ENCODE results near the gene CD8A. TPM values are rescaled to one million over a fixed set of nuclear protein-coding genes. Genes with fewer than 3 reads are reported as not detected.
A peak's percentile ranks its signal among the peaks of the same experiment; 100 is the strongest.

The CD8A gene
- total RNA-seq, 2 experiments from 2014 or later: 2.7 to 3.0 TPM

- DNase-seq: no peak
- POLR2A ChIA-PET: no interaction called here
- Mint-ChIP-seq H3K27ac (no peak overlapping the region), H3K4me3 (no peak overlapping the region), H3K9me3 (peaks cover 11% of the 10 kb centered on the region), H3K36me3 (peaks cover 5% of the 10 kb centered on the region), H3K4me1 (ENCODE audit: low read depth) (peaks cover 7% of the 10 kb centered on the region), H3K27me3 (peaks cover 29% of the 10 kb centered on the region)
- intact Hi-C loops (cut with micrococcal nuclease): no loop called here
- CTCF ChIA-PET: no interaction called here
These were observed 34.5 kb upstream of the CD8A start for GRCh38 chr2:86825036-86825692.

GRCh38 chr2:86822668-86823345, 32.1 kb upstream of the CD8A start:
- H3K9me3 Mint-ChIP-seq: peaks cover 11% of the 10 kb centered on the region
- no peak overlapping the region for H3K27ac Mint-ChIP-seq
- intact Hi-C loops (cut with micrococcal nuclease): no loop called here
- peaks cover 31% of the 10 kb centered on the region for H3K27me3 Mint-ChIP-seq
- peaks cover 5% of the 10 kb centered on the region for H3K36me3 Mint-ChIP-seq
- ChIA-PET POLR2A (no interaction called here), CTCF (no interaction called here)
- H3K4me1 Mint-ChIP-seq (ENCODE audit: low read depth): peaks cover 7% of the 10 kb centered on the region
- no peak overlapping the region for H3K4me3 Mint-ChIP-seq
- no peak for DNase-seq

- DNase-seq: no peak
- Mint-ChIP-seq H3K36me3 (peaks cover 5% of the 10 kb centered on the region), H3K27me3 (peaks cover 26% of the 10 kb centered on the region), H3K9me3 (peaks cover 11% of the 10 kb centered on the region), H3K4me1 (ENCODE audit: low read depth) (peaks cover 7% of the 10 kb centered on the region), H3K27ac (no peak overlapping the region), H3K4me3 (no peak overlapping the region)
- intact Hi-C loops (cut with micrococcal nuclease): no loop called here
- ChIA-PET CTCF (no interaction called here), POLR2A (no interaction called here)
These were observed 31.1 kb upstream of the CD8A start for GRCh38 chr2:86821842-86822241.

GRCh38 chr2:86821306-86821705, 30.6 kb upstream of the CD8A start:
- CTCF ChIA-PET: no interaction called here
- Mint-ChIP-seq H3K9me3 (peaks cover 11% of the 10 kb centered on the region), H3K27me3 (peaks cover 24% of the 10 kb centered on the region), H3K36me3 (peaks cover 5% of the 10 kb centered on the region), H3K4me1 (ENCODE audit: low read depth) (peaks cover 5% of the 10 kb centered on the region), H3K4me3 (no peak overlapping the region), H3K27ac (no peak overlapping the region)
- no peak for DNase-seq
- POLR2A ChIA-PET: no interaction called here
- intact Hi-C loops (cut with micrococcal nuclease): no loop called here

GRCh38 chr2:86818957-86819356, 28.2 kb upstream of the CD8A start:
- Mint-ChIP-seq H3K27ac (no peak overlapping the region), H3K4me3 (no peak overlapping the region), H3K36me3 (peaks cover 5% of the 10 kb centered on the region), H3K9me3 (peaks cover 11% of the 10 kb centered on the region), H3K4me1 (ENCODE audit: low read depth) (peaks cover 4% of the 10 kb centered on the region), H3K27me3 (peaks cover 18% of the 10 kb centered on the region)
- POLR2A ChIA-PET: interaction anchor here (0.9 kb wide), 1 partner anchor 11 kb away, joined by 3 read pairs; no protein-coding TSS in a partner anchor
- intact Hi-C loops (cut with micrococcal nuclease): no loop called here
- CTCF ChIA-PET: interaction anchor here (0.9 kb wide), 1 partner anchor 10 kb away, joined by 4 read pairs; no protein-coding TSS in a partner anchor
- DNase-seq: no peak

- ChIA-PET POLR2A (interaction anchor here (0.9 kb wide), 1 partner anchor 11 kb away, joined by 3 read pairs; no protein-coding TSS in a partner anchor), CTCF (interaction anchor here (0.9 kb wide), 1 partner anchor 10 kb away, joined by 4 read pairs; no protein-coding TSS in a partner anchor)
- intact Hi-C loops (cut with micrococcal nuclease): no loop called here
- no peak for DNase-seq
- peaks cover 11% of the 10 kb centered on the region for H3K9me3 Mint-ChIP-seq
- peaks cover 5% of the 10 kb centered on the region for H3K36me3 Mint-ChIP-seq
- no peak overlapping the region for H3K4me3 Mint-ChIP-seq
- peaks cover 4% of the 10 kb centered on the region for H3K4me1 Mint-ChIP-seq (ENCODE audit: low read depth)
- no peak overlapping the region for H3K27ac Mint-ChIP-seq
- H3K27me3 Mint-ChIP-seq: peaks cover 16% of the 10 kb centered on the region
These were observed 27.5 kb upstream of the CD8A start for GRCh38 chr2:86818114-86818801.

GRCh38 chr2:86815611-86816010, 24.9 kb upstream of the CD8A start:
- POLR2A ChIA-PET: no interaction called here
- CTCF ChIA-PET: no interaction called here
- no peak overlapping the region for H3K27ac Mint-ChIP-seq
- peaks cover 27% of the 10 kb centered on the region for H3K27me3 Mint-ChIP-seq
- no peaks in the 10 kb centered on the region for H3K36me3 Mint-ChIP-seq
- intact Hi-C loops (cut with micrococcal nuclease): no loop called here
- no peak overlapping the region for H3K4me3 Mint-ChIP-seq
- H3K9me3 Mint-ChIP-seq: no peaks in the 10 kb centered on the region
- DNase-seq: no peak
- peaks cover 4% of the 10 kb centered on the region for H3K4me1 Mint-ChIP-seq (ENCODE audit: low read depth)

- ChIA-PET CTCF (interaction anchor here (0.9 to 1.9 kb wide), 2 partner anchors 17 to 18 kb away, joined by 3 to 4 read pairs; no protein-coding TSS in a partner anchor), POLR2A (interaction anchor here (0.6 kb wide), 1 partner anchor 248 kb away, joined by 3 read pairs; no protein-coding TSS in a partner anchor)
- no peak for DNase-seq
- intact Hi-C loops (cut with micrococcal nuclease): loop anchor here (2.0 kb wide), 2 partner anchors 19 to 45 kb away; partner anchors contain the start of gene CD8A
- peaks cover 43% of the 10 kb centered on the region for H3K27me3 Mint-ChIP-seq
- H3K36me3 Mint-ChIP-seq: no peaks in the 10 kb centered on the region
- H3K4me3 Mint-ChIP-seq: peak overlapping the region; percentile 13
- H3K4me1 Mint-ChIP-seq (ENCODE audit: low read depth): peaks cover 22% of the 10 kb centered on the region
- H3K27ac Mint-ChIP-seq: no peak overlapping the region
- no peaks in the 10 kb centered on the region for H3K9me3 Mint-ChIP-seq
These were observed 18.9 kb upstream of the CD8A start for GRCh38 chr2:86809481-86810121.

GRCh38 chr2:86808315-86809161, 17.8 kb upstream of the CD8A start:
- Mint-ChIP-seq H3K36me3 (no peaks in the 10 kb centered on the region), H3K9me3 (no peaks in the 10 kb centered on the region), H3K27me3 (peaks cover 41% of the 10 kb centered on the region), H3K4me3 (peak overlapping the region; percentile 74), H3K27ac (no peak overlapping the region), H3K4me1 (ENCODE audit: low read depth) (peaks cover 22% of the 10 kb centered on the region)
- intact Hi-C loops (cut with micrococcal nuclease): loop anchor here (2.0 kb wide), 2 partner anchors 18 to 44 kb away; partner anchors contain the start of gene CD8A
- POLR2A ChIA-PET: interaction anchor here (0.6 to 1.5 kb wide), 2 partner anchors 10 to 247 kb away, joined by 3 read pairs; no protein-coding TSS in a partner anchor
- CTCF ChIA-PET: interaction anchor here (0.6 to 1.9 kb wide), 10 partner anchors 10 to 46 kb away, joined by 3 to 12 read pairs (median 4); no protein-coding TSS in a partner anchor
- peak; percentile 96 for DNase-seq

- peak; percentile 48 for DNase-seq
- ChIA-PET POLR2A (interaction anchor here (1.5 kb wide), 1 partner anchor 11 kb away, joined by 3 read pairs; no protein-coding TSS in a partner anchor), CTCF (interaction anchor here (0.9 to 1.9 kb wide), 7 partner anchors 9 to 233 kb away, joined by 3 to 12 read pairs (median 4); no protein-coding TSS in a partner anchor)
- peaks cover 38% of the 10 kb centered on the region for H3K27me3 Mint-ChIP-seq
- H3K9me3 Mint-ChIP-seq: no peaks in the 10 kb centered on the region
- intact Hi-C loops (cut with micrococcal nuclease): loop anchor here (2.0 kb wide), 2 partner anchors 17 to 43 kb away; partner anchors contain the start of gene CD8A
- H3K4me3 Mint-ChIP-seq: peak overlapping the region; percentile 74
- no peaks in the 10 kb centered on the region for H3K36me3 Mint-ChIP-seq
- H3K27ac Mint-ChIP-seq: no peak overlapping the region
- peaks cover 22% of the 10 kb centered on the region for H3K4me1 Mint-ChIP-seq (ENCODE audit: low read depth)
These were observed 17.0 kb upstream of the CD8A start for GRCh38 chr2:86807468-86808275.
